Fibroblast of skin of left biceps (primary cell): Measurements from ENCODE around the gene URM1.

Experiments
- DNase-seq, 2 experiments: peaks; one replicate each; pipeline ENCODE4 v3.0.0-alpha.2; 2013; ENCODE audit warnings: low read depth in 2 of 2

The URM1 gene

GRCh38 chr9:128385496-128386460, 14.6 kb downstream of the URM1 start:
- no peak for DNase-seq

- DNase-seq: no peak
These were observed 17.0 kb downstream of the URM1 start for GRCh38 chr9:128388150-128388549.

- no peak for DNase-seq
These were observed 18.4 kb downstream of the URM1 start for GRCh38 chr9:128389395-128390149.

GRCh38 chr9:128390150-128390812, 19.1 kb downstream of the URM1 start:
- no peak for DNase-seq

- DNase-seq: no peak
These were observed 19.9 kb downstream of the URM1 start for GRCh38 chr9:128390813-128391711.

GRCh38 chr9:128391956-128392301, 20.8 kb downstream of the URM1 start:
- DNase-seq: no peak

GRCh38 chr9:128392302-128393144, 21.3 kb downstream of the URM1 start:
- DNase-seq: no peak

GRCh38 chr9:128393145-128393775, 22.1 kb downstream of the URM1 start:
- DNase-seq: no peak

- no peak for DNase-seq
These were observed 22.8 kb downstream of the URM1 start for GRCh38 chr9:128393970-128394369.

GRCh38 chr9:128394379-128395168, 23.4 kb downstream of the URM1 start:
- no peak for DNase-seq

GRCh38 chr9:128396970-128397613, 25.9 kb downstream of the URM1 start:
- DNase-seq: no peak

- no peak for DNase-seq
These were observed 26.7 kb downstream of the URM1 start for GRCh38 chr9:128397831-128398230.

- no peak for DNase-seq
These were observed 28.7 kb downstream of the URM1 start for GRCh38 chr9:128399861-128400260.

- no peak for DNase-seq
These were observed 33.4 kb downstream of the URM1 start for GRCh38 chr9:128404560-128404959.

GRCh38 chr9:128405077-128405779, 34.1 kb downstream of the URM1 start:
- DNase-seq: no peak

- DNase-seq: no peak
These were observed 34.6 kb downstream of the URM1 start for GRCh38 chr9:128405780-128406171.

- DNase-seq: no peak
These were observed 35.7 kb downstream of the URM1 start for GRCh38 chr9:128406848-128407391.

- no peak for DNase-seq
These were observed 37.8 kb downstream of the URM1 start for GRCh38 chr9:128408963-128409431.
